ENCODE results near the gene NTM.

NTM gene

DNA sequence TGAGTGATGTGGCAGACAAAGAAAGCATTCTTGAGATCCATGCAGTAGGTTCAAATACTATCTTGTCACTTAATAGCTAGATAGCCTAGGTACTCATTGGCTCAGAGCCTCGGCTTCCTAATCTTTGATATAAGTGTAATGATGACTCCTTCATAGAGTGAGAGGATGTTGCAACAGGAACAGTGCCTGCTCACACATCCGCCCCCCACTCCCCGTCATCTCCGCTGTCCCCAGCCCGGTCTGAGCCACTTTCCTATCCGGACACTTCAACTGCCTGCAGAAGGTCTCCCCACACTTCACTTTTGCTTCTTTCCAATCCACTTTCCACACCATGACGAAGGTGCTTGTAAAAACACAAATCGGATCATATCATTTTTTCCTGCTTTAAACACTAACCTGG, 128.8 kb downstream of the NTM start:
- no peak for DNase-seq (ENCODE audit: low read depth in 2 of 2)

DNA sequence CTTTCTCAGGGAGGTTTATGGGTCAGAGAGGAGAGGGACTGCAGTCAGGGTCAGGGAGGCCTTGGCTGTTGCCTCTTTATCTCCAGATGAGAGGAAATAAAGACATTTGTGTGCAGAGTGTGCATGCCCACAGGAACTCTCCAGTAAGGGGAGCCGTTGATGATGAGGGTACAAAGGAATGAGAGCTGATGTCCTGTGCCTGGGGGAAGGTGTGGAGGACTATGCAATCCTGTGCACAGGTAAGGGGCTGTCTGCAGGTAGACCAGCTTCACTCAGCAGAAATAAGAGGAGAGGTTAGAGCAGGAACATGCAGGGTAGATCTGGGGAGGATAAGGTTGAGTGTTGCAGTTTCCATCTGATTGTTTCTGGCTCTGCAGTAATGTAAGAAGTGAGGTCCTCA, 132.6 kb downstream of the NTM start:
- DNase-seq (ENCODE audit: low read depth in 2 of 2), result no peak

DNA sequence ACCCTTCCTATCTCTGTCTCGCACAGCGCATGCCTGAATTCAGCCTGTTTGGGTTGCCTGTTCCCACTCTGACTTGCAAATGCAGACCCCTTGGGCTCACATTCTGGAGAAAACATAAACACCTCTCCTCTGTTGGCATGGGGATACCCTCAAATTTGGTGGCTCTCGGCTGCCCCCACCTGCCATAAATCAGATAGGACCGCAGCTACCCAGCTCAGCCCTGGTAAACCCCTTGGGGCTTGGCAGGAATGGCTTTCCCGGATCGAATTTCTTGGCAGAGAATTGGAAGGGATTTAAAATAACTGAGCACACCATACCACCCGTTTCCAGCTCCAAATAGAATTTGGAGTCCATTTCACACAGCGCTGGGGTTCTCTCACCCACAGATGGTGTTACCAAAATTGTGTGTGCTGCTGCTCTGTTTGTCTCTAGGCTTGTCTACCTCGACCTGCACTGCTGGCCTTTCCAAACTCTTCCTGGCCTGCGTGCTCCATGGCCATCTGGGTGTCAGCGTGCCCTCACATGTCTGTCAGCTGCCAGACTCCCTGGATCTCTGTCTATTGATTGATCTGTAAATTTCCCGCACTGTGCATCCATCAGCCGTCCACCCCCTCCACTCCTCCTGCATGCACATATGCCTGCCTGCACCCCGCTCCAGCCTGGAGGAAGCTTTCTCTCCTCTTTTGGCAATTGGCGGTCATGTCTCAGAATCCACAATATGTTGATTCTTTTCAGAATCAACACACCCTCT, 134.0 kb downstream of the NTM start:
- no peak for DNase-seq (ENCODE audit: low read depth in 2 of 2)

- no peak for DNase-seq (ENCODE audit: low read depth in 2 of 2)
These were observed 135.9 kb downstream of the NTM start for GRCh38 chr11:131506348-131506747.

DNA sequence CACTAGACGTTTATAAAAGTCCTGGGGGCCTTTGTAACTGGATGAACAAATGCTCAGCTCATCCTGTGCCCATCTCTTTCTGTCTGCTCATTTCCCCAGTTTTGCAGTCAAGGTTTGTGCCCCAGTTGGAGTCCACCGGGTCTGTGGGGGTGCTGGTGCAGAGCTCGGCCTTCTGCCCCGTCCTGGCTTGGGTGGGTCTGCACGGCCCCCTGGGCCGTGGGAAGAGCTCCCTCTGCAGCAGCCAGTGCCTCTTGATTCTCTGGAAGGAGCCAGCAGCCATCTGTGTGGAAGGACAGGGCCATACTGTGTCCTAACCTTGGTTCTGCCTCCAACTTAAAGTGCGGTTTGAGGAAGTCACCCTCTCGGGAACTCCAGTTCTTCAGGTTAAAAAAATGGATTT, 140.2 kb downstream of the NTM start:
- no peak for DNase-seq (ENCODE audit: low read depth in 2 of 2)

- DNase-seq (ENCODE audit: low read depth in 2 of 2), result no peak
These were observed 141.4 kb downstream of the NTM start for GRCh38 chr11:131511794-131512193.

- no peak for DNase-seq (ENCODE audit: low read depth in 2 of 2)
These were observed 141.8 kb downstream of the NTM start for GRCh38 chr11:131512228-131512627.

GRCh38 chr11:131514062-131514461, 143.6 kb downstream of the NTM start:
- DNase-seq (ENCODE audit: low read depth in 2 of 2), result no peak

DNA sequence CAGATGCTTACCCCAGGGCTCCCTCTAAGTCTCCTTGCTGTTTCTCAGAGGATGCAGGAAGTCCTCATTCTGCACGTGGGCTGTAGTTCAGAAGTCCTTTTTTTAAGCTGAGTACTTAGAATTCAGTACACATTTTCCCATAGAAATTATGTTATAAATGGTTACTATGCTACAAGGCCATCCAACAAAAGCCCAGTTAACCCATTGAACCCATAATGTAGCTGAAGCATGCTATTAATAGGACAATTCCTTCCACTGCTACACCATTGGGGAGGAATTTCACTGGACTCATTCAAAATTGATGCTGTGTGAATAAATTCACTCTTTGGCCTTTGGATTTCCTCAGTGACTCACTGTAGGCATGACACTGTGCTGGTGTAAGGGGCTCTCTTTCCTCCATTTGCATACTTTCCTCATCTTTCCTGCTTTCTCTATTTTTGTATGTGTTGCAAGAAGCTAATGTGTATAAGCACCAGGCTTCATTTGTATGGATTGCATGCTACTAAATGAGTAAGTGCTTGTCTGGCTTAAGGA, 148.0 kb downstream of the NTM start:
- DNase-seq (ENCODE audit: low read depth in 2 of 2), result no peak

DNA sequence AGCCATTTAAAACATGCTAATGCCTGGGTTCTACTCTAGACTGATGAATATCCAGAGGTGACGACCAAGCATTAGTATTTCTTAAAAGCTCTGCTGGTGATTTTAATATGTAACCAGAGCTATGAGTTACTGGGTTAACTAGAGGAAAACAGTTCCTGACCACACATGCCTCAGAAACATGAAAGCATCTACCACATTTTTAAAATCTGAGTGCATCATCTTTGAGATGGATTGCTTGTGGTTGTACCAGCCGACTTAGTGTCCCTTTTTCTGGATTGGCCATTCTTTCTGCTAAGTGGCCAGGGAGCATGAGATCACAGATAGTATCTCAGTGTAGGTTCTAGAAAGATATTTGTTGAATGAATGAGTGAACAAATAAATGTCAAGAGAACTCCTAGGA, 152.4 kb downstream of the NTM start:
- DNase-seq (ENCODE audit: low read depth in 2 of 2), result no peak

GRCh38 chr11:131530407-131530806, 160.0 kb downstream of the NTM start:
- DNase-seq (ENCODE audit: low read depth in 2 of 2), result no peak

DNA sequence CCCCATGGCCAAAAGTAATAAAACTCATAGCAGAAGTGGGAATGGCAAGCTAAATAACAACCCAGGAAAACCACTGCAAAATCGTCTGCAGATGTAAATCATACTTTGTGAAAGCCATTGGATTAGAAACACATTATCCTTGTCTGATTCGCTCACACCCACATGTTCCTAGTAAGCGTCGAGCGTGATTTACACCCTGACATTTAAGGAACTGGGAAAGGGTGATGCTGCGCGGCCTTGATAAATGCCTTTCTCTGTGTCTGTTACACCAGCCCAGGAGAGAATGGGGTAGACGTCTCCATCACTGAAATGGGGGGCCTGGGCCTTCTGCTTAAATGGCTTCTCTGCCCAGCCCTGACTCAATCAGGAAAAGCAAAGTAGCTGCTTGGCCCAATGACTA, 162.7 kb downstream of the NTM start:
- DNase-seq (ENCODE audit: low read depth in 2 of 2), result no peak

DNA sequence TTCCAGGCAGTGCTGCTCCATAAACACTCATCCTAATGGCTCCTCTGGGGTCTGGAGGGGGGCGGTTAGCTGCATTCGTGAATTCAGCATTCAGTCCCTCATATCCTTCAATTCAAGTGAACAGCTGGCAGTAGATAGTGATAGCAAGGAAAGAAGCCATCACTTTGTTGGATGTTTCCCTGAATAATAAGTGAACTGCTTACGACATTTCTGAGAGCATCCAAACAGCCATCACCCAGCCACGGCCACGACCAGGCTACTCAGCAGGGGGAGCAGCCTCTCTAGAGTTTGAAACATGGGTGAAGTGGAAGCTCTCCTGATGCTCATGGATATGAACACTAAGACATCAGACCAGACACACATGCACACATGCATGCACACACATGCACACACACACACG, 163.6 kb downstream of the NTM start:
- no peak for DNase-seq (ENCODE audit: low read depth in 2 of 2)

- DNase-seq (ENCODE audit: low read depth in 2 of 2), result no peak
These were observed 164.2 kb downstream of the NTM start for GRCh38 chr11:131534611-131535010.

DNA sequence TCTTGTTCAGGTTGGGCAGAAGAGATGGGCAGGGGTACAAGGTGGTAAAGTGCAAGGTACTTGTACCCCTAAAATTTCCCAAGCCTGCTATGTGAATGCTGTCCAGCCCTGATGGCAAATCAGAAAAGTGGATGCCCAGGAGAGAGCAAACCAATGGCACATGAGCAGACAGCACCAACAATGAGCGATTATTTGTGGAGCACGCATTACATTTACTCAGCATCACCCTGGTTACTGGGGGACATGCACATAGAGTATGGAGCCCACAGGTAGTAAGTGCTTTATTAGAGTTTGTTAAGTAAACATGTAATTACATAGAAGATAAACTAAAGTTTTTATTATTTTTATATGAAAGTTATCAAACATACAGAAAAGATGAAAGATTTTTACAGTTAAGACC, 165.7 kb downstream of the NTM start:
- DNase-seq (ENCODE audit: low read depth in 2 of 2), result no peak

- no peak for DNase-seq (ENCODE audit: low read depth in 2 of 2)
These were observed 166.8 kb downstream of the NTM start for GRCh38 chr11:131537196-131537595.

- no peak for DNase-seq (ENCODE audit: low read depth in 2 of 2)
These were observed 167.3 kb downstream of the NTM start for GRCh38 chr11:131537748-131538147.

- DNase-seq (ENCODE audit: low read depth in 2 of 2), result no peak
These were observed 167.9 kb downstream of the NTM start for GRCh38 chr11:131538322-131538721.

DNA sequence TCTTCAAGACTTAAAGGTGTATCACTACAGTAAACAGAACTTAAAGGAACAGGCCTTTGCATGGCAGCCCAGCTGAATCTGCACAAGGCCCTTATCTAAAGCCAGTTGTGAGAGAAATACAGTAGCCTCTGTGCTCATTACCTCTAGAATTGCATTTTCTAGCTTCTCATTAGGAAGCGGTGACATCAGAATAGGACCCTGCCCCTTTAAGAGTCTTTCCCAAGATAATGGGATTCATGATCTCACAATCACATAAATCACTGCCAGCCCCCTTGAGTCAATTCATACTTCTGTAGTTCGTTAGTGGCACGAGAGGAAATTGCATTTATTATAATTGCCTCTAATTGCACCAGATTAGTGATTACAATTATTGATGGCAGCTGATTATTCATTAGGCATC, 170.3 kb downstream of the NTM start:
- DNase-seq (ENCODE audit: low read depth in 2 of 2), result no peak

DNA sequence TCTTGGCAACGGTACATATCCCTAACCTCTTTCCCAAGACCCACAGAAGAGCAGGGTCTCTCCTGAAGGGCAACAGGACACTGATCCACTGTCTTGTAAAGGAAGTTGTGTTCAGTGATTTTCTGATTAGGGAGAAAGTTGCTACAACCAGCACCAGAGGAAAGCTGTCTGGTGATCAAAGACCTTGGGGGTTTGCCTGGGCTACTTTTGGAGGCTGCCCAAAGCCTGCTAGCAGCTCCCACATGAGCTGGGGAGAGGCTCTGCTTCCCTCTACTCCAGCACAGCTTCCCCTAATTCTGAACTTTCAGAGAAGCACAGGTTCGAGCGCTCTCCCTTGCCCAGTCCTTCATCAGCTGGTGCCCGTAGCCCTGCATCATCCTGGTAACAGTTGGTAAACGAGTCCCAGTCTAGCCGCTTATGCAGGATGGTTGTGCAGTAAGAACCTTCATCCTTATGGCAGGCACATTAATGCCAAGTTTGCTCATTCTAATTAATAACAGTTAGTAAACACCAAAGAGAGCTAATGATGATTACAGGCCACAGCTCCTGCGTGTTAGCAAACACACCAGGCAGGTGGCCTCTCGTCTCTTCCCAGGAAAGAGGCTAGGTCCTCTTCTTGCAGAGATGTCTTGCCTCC, 173.1 kb downstream of the NTM start:
- DNase-seq (ENCODE audit: low read depth in 2 of 2), result no peak

- no peak for DNase-seq (ENCODE audit: low read depth in 2 of 2)
These were observed 174.2 kb downstream of the NTM start for GRCh38 chr11:131544591-131544990.

DNA sequence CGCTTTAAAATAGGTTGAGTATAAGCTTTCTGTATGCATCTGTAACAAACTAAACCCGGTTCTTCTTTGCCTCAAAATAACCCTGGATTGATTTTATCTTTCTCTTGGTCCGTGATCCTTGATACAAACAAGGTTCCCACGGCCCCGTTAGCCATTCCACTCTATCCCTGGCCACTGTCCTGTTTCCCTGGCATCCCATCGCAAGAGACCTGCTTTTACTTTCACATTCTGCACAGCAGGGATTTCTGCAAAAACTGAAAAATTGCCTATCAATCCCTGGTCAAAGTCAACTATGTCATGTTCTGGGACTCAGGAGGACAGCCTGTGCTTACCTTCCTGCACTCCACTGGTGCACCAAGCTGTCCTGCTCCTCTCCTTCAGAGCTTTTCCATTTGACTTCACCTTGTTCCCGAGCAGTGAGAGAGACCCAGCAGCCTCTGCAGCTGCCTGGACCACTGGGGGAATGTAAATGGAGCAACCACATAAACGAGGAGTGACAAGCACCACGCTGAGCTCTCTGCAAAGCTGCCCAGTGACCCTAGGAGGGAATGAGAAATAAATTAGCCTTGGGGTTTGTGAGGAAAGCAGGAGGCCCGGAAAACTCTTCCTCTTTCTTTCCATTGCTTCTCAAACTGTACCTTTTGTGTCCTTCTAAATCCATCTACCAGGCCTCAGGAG, 175.9 kb downstream of the NTM start:
- no peak for DNase-seq (ENCODE audit: low read depth in 2 of 2)

DNA sequence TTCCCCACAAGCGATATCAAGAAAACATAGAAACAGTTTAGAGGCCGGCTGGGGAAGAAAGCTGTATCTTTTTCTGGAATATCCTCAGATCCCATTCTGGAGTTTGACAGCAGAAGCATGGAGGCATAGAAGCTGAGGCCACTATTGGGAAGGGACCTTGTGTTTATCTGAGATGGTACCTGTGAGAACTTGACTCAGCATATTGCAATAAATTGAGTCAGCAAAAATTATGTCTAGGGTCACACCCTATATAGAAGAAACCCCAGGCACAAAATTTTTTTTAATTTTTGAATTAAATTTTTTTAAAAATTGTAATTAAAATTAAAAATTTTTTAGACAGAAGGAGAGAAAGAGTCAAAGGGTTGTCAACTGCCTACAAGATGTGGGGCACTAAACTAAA, 178.7 kb downstream of the NTM start:
- no peak for DNase-seq (ENCODE audit: low read depth in 2 of 2)
